Measurements from ENCODE around the gene BNIP5.

The BNIP5 gene

GRCh38 chr6:36313649-36313936 lies 23.1 kb downstream of the BNIP5 start:
- no peak for DNase-seq (ENCODE audit: low spot score)
- no peak for TF ChIP-seq CTCF (IDR thresholded peaks at IDR 0.05; ENCODE audit: extremely low read depth, missing control alignments)

- peak; percentile 40 for DNase-seq (ENCODE audit: low spot score)
- no peak for TF ChIP-seq CTCF (IDR thresholded peaks at IDR 0.05; ENCODE audit: extremely low read depth, missing control alignments)
These were observed 23.6 kb downstream of the BNIP5 start for GRCh38 chr6:36312854-36313648.

GRCh38 chr6:36309900-36310299 lies 26.8 kb downstream of the BNIP5 start:
- no peak for DNase-seq (ENCODE audit: low spot score)
- no peak for TF ChIP-seq CTCF (IDR thresholded peaks at IDR 0.05; ENCODE audit: extremely low read depth, missing control alignments)

GRCh38 chr6:36309203-36309602 lies 27.5 kb downstream of the BNIP5 start:
- TF ChIP-seq CTCF (IDR thresholded peaks at IDR 0.05; ENCODE audit: extremely low read depth, missing control alignments): no peak
- no peak for DNase-seq (ENCODE audit: low spot score)

GRCh38 chr6:36308514-36308913 lies 28.2 kb downstream of the BNIP5 start:
- TF ChIP-seq CTCF (IDR thresholded peaks at IDR 0.05; ENCODE audit: extremely low read depth, missing control alignments): no peak
- no peak for DNase-seq (ENCODE audit: low spot score)

- DNase-seq (ENCODE audit: low spot score): no peak
- TF ChIP-seq CTCF (IDR thresholded peaks at IDR 0.05; ENCODE audit: extremely low read depth, missing control alignments): no peak
These were observed 30.3 kb downstream of the BNIP5 start for GRCh38 chr6:36306375-36306774.

GRCh38 chr6:36305885-36306284 lies 30.8 kb downstream of the BNIP5 start:
- TF ChIP-seq CTCF (IDR thresholded peaks at IDR 0.05; ENCODE audit: extremely low read depth, missing control alignments): no peak
- no peak for DNase-seq (ENCODE audit: low spot score)
